Gastrocnemius medialis (tissue), 4 donors: Measurements from ENCODE around the gene STK17A. TPM values are rescaled to one million over a fixed set of nuclear protein-coding genes. Genes with fewer than 3 reads are reported as not detected.

ENCODE experiments used
- ATAC-seq, 2 donors: fragments of 150-250 bp; one replicate each; pipeline ENCODE4 v1.9.1; 2016
- DNase-seq, 2 donors: peaks; one replicate each; pipeline ENCODE4 v3.0.0-alpha.2; 2019
- H3K27ac ChIP-seq, 4 donors: fragments of 200-600 bp; sonication (generic); 1 replicate in 1 of 4; 2 replicates in 3 of 4; pipeline ENCODE4 v1.5.1; 2016 to 2018; ENCODE audit warnings: mild to moderate bottlenecking in 2 of 4, moderate library complexity in 1 of 4
- H3K27me3 ChIP-seq, 3 donors: fragments of 200-600 bp; sonication (generic) in 2 of 3; 1 replicate in 1 of 3; 2 replicates in 2 of 3; pipeline versions ENCODE4 v1.5.1 to v1.6.0; 2016 to 2019; ENCODE audit warnings: mild to moderate bottlenecking in 1 of 3, moderate library complexity in 1 of 3
- H3K36me3 ChIP-seq, 2 donors: fragments of 200-600 bp; sonication (generic) in 1 of 2; one replicate each; pipeline ENCODE4 v1.5.1; 2017 to 2018
- H3K4me1 ChIP-seq, 2 donors: fragments of 200-600 bp; sonication (generic) in 1 of 2; one replicate each; pipeline ENCODE4 v1.5.1; 2016 to 2017; ENCODE audit warnings: mild to moderate bottlenecking in 2 of 2
- H3K4me3 ChIP-seq, 4 donors: fragments of 200-600 bp; sonication (generic) in 3 of 4; 1 replicate in 1 of 4; 2 replicates in 3 of 4; pipeline ENCODE4 v1.5.1; 2016 to 2019; ENCODE audit warnings: mild to moderate bottlenecking in 2 of 4
- H3K9me3 ChIP-seq, 3 donors: fragments of 200-600 bp; sonication (generic) in 2 of 3; 1 replicate in 1 of 3; 2 replicates in 2 of 3; pipeline ENCODE4 v1.5.1; 2016 to 2019
- POLR2A ChIP-seq, 2 donors: fragments of 450-650 bp; IDR thresholded peaks; one replicate each; pipeline ENCODE4 v1.6.1; 2017; ENCODE audit warnings: antibody characterized with exemption in 2 of 2, mild to moderate bottlenecking in 2 of 2, moderate library complexity in 2 of 2
- in situ Hi-C, 4 donors: fragments of 200-750 bp; cut with MboI; loops; one replicate each; pipeline versions ENCODE4 v1.15.0 to v1.8.0; 2017; ENCODE audit warnings: low sequenced_read_pairs in 4 of 4
- intact Hi-C: fragments of 100-400 bp; cut with DNase I; formaldehyde crosslinking; loops from one replicate; pipeline ENCODE4 v1.15.1; 2023; ENCODE audit warnings: low total_unique reads
- total RNA-seq, 4 donors: library from RNA; depleted of rRNA; stranded (reverse); fragments of >200 nt; gene quantifications; one replicate each; pipeline versions ENCODE4 v1.1.0 to v1.2.3, GENCODE V29; 2016
- TF ChIP-seq, protein P1 (sequence below), 5 experiments: fragments of 450-650 bp in 3 of 5; fragments of 200-600 bp in 2 of 5; sonication (generic) in 2 of 5; IDR thresholded peaks in 4 of 5; conservative IDR thresholded peaks in 1 of 5; 1 replicate in 4 of 5; 2 replicates in 1 of 5; pipeline ENCODE4 v1.5.1; 2016 to 2019; ENCODE audit warnings: antibody characterized with exemption in 5 of 5, mild to moderate bottlenecking in 3 of 5, moderate library complexity in 3 of 5

STK17A gene
- total RNA-seq, 4 donors from 2014 or later, result 19.7 to 22.3 (median 21.4) TPM

DNA sequence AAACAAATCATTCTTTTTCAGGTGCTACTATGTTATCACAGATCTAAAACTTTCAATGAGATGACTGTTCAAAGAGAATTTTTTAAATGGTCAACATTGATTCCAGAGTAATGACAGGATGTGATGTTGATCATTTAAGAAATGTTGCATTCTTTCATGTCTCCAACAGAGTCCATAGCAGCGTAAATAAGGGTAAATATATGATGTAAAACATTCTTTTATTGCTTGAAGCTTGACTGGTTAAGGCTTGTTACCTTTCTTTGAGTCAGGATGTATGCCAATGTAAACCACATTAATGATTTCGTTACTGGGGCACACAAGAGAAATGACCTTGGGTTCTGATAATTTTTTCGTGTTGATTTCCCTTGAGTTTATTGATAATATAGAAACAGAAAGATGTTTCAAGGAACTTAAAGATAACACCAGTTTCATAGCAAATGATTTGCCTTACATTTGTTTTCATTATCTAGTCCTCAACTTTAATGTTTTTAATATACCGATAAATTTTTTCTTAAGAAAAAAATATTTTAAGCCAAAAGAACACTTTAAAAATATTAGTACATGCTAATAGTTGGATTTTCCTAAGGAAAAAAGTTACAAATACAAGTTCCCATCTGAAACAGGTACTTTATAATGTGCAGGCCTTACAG, 3.5 kb downstream of the STK17A start:
- peaks cover 14 to 24% of the 10 kb centered on the region in 2 donors for H3K4me1 ChIP-seq
- DNase-seq, result no peak
- ATAC-seq, result no peak
- H3K27me3 ChIP-seq, result no peaks in the 10 kb centered on the region
- H3K4me3 ChIP-seq, result no peak overlapping the region
- H3K36me3 ChIP-seq, result no peaks in the 10 kb centered on the region
- no peaks in the 10 kb centered on the region for H3K9me3 ChIP-seq
- TF ChIP-seq, protein P1, sequence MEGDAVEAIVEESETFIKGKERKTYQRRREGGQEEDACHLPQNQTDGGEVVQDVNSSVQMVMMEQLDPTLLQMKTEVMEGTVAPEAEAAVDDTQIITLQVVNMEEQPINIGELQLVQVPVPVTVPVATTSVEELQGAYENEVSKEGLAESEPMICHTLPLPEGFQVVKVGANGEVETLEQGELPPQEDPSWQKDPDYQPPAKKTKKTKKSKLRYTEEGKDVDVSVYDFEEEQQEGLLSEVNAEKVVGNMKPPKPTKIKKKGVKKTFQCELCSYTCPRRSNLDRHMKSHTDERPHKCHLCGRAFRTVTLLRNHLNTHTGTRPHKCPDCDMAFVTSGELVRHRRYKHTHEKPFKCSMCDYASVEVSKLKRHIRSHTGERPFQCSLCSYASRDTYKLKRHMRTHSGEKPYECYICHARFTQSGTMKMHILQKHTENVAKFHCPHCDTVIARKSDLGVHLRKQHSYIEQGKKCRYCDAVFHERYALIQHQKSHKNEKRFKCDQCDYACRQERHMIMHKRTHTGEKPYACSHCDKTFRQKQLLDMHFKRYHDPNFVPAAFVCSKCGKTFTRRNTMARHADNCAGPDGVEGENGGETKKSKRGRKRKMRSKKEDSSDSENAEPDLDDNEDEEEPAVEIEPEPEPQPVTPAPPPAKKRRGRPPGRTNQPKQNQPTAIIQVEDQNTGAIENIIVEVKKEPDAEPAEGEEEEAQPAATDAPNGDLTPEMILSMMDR (IDR thresholded peaks at IDR 0.05 in 4 of 5, conservative IDR thresholded peaks at IDR 0.05 in 1 of 5), result no peak
- TF ChIP-seq POLR2A (IDR thresholded peaks at IDR 0.05), result no peak
- in situ Hi-C loops (loop anchor here (10.0 to 25.0 kb wide), 3 partner anchors 108 to 251 kb away; no protein-coding TSS in a partner anchor), intact Hi-C loops (loop anchor here (10.0 kb wide), 1 partner anchor 652 kb away; the partner anchor contains the start of genes MRPL32 and PSMA2)
- H3K27ac ChIP-seq, result no peak overlapping the region

DNA sequence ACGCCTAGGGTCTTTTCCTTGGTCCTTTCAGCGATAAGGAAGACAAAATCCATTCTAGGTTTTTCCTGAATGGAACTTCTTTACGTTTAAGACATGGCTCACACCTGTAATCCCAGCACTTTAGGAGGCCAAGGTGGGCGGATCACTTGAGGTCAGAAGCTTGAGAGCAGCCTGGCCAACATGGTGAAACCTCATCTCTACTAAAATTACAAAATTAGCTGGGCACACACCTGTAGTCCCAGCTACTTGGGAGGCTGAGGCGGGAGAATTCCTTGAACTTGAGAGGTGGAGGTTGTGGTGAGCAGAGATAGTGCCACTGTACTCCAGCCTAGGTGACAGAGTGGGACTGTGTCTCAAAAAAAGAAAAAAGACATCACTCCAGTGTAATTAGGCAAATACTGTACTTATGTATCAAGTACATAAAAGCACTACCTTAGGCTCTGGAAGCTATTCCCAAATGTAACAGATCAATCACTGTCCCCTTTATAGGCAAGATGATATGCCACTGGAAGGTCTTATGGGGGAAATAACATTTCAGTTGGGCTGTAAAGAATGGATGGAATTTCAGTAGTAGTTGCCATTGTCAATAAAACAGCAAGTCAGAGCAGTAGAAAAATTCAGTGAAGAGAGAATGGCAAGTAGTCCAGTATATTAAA, 5.7 kb downstream of the STK17A start:
- in situ Hi-C loops, result loop anchor here (10.0 to 25.0 kb wide), 3 partner anchors 106 to 249 kb away; no protein-coding TSS in a partner anchor
- Histone ChIP-seq H3K27ac (no peak overlapping the region), H3K4me3 (no peak overlapping the region), H3K36me3 (no peaks in the 10 kb centered on the region), H3K9me3 (no peaks in the 10 kb centered on the region), H3K4me1 (peaks cover 14 to 25% of the 10 kb centered on the region in 2 donors), H3K27me3 (no peaks in the 10 kb centered on the region)
- ATAC-seq (no peak), DNase-seq (no peak)
- intact Hi-C loops, result loop anchor here (10.0 kb wide), 1 partner anchor 654 kb away; the partner anchor contains the start of genes MRPL32 and PSMA2
- no peak for TF ChIP-seq POLR2A (IDR thresholded peaks at IDR 0.05)
- TF ChIP-seq, protein P1 (IDR thresholded peaks at IDR 0.05 in 4 of 5, conservative IDR thresholded peaks at IDR 0.05 in 1 of 5), result no peak

DNA sequence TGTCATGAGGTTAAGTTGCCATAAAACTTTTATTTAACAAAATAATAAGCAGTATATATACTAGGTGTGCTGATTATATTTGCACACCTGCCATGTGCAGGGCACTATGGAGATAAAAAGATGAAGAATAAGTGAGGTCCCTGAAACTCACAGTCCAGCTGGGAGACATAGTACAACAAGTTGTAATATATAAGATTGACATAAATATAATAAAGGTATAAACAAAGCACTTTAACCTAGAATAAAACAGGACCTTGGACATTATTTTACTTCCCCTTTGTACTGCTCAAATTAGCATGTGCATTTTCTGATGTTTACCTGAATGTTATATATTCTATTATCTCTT, 6.2 kb downstream of the STK17A start:
- TF ChIP-seq POLR2A (IDR thresholded peaks at IDR 0.05), result no peak
- TF ChIP-seq, protein P1 (IDR thresholded peaks at IDR 0.05 in 4 of 5, conservative IDR thresholded peaks at IDR 0.05 in 1 of 5), result no peak
- ATAC-seq (no peak), DNase-seq (no peak)
- intact Hi-C loops, result loop anchor here (10.0 kb wide), 1 partner anchor 654 kb away; the partner anchor contains the start of genes MRPL32 and PSMA2
- Histone ChIP-seq H3K4me1 (peaks cover 11 to 22% of the 10 kb centered on the region in 2 donors), H3K9me3 (no peaks in the 10 kb centered on the region), H3K27ac (no peak overlapping the region), H3K36me3 (no peaks in the 10 kb centered on the region), H3K27me3 (no peaks in the 10 kb centered on the region), H3K4me3 (no peak overlapping the region)
- in situ Hi-C loops, result loop anchor here (10.0 to 25.0 kb wide), 3 partner anchors 106 to 248 kb away; no protein-coding TSS in a partner anchor

DNA sequence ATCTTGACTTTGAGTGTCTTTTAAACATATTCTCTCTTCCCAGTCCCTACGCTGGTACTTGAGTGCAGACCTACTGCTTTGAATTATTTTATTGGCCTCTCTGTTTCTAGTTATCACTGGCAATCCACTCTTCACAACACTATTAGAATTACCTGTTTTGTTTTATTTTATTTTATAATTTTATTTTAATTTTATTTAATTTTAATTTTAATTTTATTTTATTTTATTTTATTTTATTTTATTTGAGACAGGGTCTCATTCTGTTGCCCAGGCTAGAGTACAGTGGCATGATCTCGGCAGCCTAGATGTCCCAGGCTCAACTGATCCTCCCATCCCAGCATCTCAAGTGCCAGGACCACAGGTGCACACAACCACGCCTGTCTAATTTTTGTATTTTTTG, 6.8 kb downstream of the STK17A start:
- no peaks in the 10 kb centered on the region for H3K27me3 ChIP-seq
- no peak overlapping the region for H3K27ac ChIP-seq
- in situ Hi-C loops, result loop anchor here (10.0 to 25.0 kb wide), 3 partner anchors 105 to 248 kb away; no protein-coding TSS in a partner anchor
- ATAC-seq (no peak), DNase-seq (no peak)
- intact Hi-C loops, result loop anchor here (10.0 kb wide), 1 partner anchor 655 kb away; the partner anchor contains the start of genes MRPL32 and PSMA2
- no peak for TF ChIP-seq POLR2A (IDR thresholded peaks at IDR 0.05)
- TF ChIP-seq, protein P1 (IDR thresholded peaks at IDR 0.05 in 4 of 5, conservative IDR thresholded peaks at IDR 0.05 in 1 of 5), result no peak
- no peaks in the 10 kb centered on the region for H3K9me3 ChIP-seq
- H3K4me1 ChIP-seq, result peaks cover 5 to 16% of the 10 kb centered on the region in 2 donors
- H3K4me3 ChIP-seq, result no peak overlapping the region
- H3K36me3 ChIP-seq, result no peaks in the 10 kb centered on the region
